H54 (cell line): Measurements from ENCODE around the gene GAD1.
A peak's percentile ranks its signal among the peaks of the same experiment; 100 is the strongest.

Experiments used
- DNase-seq: peaks from one replicate; pipeline ENCODE4 v3.0.0; 2011; ENCODE audit warnings: low spot score, mixed read lengths; ENCODE audit not compliant: insufficient read length
- FAIRE-seq: peaks from 3 replicates; lab custom pipeline; 2011; peaks lifted over from hg19 to GRCh38; lab: Jason Lieb, UNC
- POLR2A ChIP-seq: IDR thresholded peaks from 2 replicates; pipeline ENCODE4 v1.6.1; 2011; ENCODE audit warnings: low read depth, mild to moderate bottlenecking, low read length

Gene GAD1

DNA sequence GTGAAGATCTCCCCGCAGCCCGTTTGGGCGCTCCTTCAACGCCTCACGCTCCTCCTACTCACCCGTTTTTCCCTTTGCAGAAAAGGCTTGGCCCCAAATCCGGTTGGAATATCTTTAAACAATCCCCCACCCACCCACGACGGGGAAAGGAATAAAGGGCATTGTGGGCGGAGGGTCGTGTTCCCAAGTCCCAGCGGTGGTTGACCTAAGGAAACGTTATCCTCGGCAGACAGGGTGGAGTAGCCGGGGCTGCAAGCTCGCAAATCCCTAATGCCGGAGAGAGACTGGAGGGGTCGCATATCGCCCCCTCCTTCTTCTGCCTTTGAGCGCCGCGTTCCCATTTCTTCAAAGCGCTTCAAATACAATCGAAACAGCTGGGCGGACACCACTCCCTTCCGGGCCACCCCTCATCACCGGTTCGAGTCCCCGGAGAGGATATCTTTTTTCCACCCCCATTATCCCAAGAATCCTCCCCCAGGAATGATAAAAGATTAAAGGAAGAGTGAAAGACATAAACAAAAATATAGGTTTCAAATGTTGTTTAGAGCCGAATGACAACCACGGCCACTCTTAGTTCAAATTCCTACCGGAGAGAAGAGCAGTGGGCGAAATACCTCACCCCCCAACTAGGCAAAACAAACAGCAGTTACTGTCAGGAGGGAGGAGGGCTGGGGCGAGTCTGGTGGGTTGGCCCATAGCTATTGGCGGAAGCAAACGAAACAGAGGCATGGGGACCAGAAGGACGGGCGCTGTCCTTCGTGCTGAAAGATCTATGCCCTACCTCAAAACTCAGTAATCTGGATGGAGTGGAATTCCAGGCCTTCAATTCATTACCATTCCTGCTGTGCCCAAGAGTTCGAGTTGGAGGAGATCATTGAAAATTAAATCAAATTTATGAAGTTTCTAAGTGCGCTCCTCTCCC is 2.8 kb upstream of the GAD1 start:
- DNase-seq: no peak
- no peak for TF ChIP-seq POLR2A
- no peak for FAIRE-seq

DNA sequence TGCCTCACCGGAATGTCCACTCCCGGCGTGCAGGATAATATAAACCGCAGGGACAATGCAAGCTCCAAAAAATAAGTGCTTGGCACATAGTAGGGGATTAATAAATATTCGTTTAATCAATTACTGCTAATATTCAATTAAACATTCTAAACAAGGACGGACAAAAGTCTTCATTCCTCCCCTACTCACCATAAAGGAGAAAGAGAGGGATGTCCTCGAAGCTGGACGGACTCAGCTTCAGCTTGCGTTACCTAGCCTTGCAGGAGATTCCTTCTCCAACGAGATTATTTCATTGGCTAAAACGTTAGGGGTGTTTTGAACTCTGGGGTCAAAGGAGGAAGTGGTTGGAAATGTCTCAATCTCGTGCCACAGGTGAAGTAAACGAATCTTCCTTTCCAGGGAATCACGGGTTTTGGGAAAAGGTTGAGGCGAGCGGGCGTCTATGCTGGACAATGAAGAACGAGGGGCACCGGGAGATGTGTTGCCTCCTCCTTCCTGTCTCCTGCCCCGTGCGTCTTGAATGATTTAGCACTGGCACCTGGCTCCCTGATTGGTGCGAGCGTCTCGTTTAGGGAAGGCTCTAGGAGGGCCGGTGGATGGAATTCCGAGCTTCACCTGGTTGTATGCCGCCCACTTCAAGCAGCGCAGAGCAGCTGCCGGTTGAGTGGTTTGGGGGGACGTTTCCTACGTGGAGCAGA is 2.0 kb upstream of the GAD1 start:
- TF ChIP-seq POLR2A: no peak
- DNase-seq (no peak), FAIRE-seq (no peak)

DNA sequence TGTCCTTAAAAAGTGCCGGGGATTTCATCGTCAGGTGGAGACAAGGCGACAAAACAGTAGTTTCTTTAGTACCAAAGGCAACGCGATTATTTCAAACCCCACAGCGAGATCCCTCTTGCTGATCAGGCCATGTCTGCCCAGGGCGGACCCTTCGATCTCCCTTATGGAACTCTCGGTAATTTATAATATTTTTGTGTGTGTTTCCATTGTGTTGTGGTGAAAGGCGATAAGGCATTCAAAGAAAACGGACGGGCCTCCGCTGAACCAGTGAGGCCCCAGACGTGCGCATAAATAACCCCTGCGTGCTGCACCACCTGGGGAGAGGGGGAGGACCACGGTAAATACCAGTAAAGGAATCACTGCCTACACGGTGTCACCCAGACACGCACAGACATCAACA is 1.4 kb upstream of the GAD1 start:
- TF ChIP-seq POLR2A: no peak
- no peak for FAIRE-seq
- DNase-seq: no peak

DNA sequence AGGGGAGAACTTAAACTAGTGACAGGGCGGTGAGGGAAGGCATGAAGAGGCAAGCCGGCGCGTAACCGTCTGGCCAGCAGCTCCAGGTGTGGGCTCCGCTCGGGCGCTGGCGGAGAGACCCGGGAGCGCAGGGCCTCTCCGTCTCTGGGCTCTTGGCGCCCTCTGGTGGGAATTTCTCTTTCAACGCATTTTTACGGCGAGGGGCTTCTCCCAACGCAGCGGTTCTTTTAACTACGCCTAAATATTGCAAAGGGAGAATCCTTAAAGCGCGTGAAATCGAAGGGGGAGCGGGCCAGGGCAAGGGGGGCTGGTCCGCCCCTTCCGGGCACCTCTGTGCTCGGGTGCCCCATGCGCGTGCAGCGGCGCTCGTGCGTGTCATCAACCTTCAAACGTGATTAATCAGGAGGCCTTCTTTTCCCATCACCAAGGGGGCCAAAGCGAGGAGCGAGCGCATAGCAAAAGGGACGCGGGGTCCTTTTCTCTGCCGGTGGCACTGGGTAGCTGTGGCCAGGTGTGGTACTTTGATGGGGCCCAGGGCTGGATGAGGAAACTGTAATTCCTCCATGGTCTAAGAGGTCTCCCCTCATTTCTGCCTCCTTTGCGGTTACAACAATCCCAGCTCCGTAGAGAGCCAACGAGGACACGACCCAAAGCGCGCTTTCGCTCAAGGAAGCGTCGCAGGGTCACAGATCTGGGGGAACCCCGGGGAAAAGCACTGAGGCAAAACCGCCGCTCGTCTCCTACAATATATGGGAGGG is 762 bp upstream of the GAD1 start:
- no peak for TF ChIP-seq POLR2A
- no peak for FAIRE-seq
- peak; percentile 53 for DNase-seq

DNA sequence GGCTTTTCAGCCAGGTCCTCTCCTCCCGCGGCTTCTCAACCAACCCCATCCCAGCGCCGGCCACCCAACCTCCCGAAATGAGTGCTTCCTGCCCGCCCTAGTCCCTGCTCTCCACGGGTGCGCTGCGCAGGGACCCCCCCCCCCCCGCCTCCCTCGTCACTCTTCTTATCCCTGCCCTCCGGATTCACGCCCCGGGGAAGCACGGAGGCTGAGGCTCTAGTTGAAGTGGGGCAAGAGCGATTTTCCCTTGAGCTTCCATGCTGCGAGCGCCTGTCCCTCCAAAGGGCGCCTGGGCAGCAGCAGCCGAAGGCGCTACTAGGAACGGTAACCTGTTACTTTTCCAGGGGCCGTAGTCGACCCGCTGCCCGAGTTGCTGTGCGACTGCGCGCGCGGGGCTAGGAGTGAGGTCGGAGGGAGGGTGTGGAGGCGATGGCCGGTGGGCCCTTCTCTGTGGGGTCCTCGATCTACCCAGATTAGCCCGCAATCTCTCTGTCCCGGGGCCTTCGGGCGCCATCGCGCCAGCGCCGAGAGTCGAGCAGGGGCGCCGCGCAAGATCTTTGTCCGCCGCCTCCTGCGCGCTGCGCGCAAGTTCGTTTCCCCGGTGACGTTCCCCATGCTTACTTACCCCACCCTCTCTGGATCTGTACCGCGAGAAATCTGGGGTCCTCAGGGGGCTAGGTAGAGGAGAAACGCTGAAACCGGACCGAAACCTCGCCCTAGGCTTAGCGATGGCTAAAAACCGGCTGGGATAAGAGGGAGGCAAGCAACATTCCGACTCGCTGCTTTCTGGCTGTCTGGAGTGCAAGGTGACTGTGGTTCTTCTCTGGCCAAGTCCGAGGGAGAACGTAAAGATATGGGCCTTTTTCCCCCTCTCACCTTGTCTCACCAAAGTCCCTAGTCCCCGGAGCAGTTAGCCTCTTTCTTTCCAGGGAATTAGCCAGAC is 677 bp downstream of the GAD1 start:
- FAIRE-seq (no peak), DNase-seq (no peak)
- no peak for TF ChIP-seq POLR2A

DNA sequence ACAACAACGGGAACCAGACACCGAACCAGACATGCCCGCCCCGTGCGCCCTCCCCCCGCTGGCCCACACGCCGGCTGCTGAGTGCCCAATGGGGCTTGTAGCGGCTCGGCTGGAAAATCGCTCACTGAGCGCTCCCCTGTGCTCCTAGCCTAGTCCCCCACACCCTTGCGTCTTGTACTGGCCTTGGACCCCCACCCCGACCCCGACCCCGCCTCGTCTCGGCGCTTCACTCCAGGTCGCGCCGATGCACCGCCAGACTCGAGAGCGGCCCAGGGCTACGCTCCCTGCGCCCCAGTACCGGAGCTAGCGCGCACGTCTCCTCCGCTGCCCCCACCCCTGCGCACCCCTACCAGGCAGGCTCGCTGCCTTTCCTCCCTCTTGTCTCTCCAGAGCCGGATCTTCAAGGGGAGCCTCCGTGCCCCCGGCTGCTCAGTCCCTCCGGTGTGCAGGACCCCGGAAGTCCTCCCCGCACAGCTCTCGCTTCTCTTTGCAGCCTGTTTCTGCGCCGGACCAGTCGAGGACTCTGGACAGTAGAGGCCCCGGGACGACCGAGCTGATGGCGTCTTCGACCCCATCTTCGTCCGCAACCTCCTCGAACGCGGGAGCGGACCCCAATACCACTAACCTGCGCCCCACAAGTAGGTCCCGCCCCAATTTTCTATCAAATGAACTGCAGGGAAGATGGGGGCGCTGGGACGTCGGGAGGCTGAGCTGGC is 1.5 kb downstream of the GAD1 start:
- TF ChIP-seq POLR2A: no peak
- DNase-seq (no peak), FAIRE-seq (no peak)

DNA sequence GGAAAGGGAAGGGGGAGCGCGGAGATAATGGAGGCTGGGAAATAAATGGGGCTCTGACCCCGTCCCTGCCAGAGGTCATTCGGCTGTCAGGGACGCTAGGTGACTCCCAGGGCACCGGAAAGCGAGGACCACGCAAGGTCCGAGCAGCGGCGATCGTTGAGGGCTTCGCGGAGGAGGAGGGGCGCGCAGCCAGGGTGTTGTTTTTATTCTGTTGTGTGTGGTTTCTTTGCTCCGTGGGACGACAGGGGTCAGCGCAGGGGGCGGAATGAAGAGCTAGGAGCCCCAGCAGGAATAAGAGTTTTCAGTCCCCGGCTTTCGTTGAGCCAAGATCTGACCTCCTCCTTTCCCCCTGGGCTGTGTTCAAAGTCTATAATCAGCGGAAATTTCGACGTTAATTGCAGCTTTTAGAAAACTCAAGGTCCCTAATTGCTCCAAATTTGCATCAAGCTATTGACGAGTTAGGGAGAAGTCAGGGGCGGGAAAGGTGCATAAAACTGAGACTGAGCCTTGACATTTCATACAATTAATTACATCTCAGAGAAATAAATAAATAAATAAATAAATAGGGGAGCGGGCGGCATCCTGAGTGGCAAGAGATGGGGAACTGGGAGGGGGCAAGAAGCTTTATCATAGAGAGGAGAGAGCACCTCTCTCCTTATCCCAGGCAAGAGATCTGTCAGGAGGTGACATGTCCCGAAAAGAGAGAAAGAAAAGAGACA is 2.2 kb downstream of the GAD1 start:
- no peak for TF ChIP-seq POLR2A
- no peak for FAIRE-seq
- no peak for DNase-seq

DNA sequence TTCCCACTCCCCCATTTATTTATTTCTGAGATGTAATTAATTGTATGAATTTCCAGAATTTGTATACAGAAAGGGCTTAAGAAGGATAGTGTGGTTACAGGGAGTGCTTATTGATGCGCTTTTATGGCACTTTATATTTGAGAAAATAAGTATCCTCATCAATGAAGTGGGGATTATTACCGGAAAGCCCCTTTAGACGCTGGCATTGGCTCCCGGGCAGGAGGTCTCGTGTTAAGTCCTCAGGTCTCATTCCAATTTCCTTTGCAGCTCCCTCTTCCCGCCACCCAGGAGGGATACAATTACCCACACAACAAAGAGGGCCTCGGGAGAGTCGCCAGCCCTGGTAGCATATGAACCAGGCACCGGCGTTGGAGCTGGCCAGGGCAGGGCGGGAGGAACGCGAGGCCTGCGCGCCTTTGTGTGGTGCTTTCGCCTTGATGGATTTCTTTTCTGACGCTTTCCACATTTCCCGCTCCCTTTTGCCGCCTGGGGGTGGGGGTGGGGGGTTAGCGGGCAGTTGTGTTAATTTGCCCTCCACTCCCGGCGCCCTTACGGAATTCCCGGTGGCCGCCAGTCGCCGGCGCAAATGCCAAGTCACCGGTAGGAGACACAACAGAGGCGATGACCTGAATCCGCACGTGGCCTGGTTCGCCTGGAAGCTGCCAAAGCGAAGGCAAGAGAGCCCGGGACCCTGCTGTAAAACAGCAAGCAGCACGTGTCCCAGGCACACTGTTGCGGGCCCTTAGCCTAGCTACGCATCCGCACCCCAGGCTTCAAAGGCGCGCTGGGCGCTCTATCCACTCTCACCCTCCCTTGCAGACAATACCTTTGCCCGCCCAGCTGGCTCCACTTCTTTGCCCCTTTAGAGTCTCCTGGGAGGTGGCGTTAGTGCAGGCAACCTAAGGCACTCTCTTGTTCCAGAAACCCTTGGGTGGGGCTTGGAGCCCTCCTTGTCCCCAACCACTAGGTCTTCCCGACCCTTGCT is 3.3 kb downstream of the GAD1 start:
- DNase-seq (no peak), FAIRE-seq (no peak)
- TF ChIP-seq POLR2A: no peak

DNA sequence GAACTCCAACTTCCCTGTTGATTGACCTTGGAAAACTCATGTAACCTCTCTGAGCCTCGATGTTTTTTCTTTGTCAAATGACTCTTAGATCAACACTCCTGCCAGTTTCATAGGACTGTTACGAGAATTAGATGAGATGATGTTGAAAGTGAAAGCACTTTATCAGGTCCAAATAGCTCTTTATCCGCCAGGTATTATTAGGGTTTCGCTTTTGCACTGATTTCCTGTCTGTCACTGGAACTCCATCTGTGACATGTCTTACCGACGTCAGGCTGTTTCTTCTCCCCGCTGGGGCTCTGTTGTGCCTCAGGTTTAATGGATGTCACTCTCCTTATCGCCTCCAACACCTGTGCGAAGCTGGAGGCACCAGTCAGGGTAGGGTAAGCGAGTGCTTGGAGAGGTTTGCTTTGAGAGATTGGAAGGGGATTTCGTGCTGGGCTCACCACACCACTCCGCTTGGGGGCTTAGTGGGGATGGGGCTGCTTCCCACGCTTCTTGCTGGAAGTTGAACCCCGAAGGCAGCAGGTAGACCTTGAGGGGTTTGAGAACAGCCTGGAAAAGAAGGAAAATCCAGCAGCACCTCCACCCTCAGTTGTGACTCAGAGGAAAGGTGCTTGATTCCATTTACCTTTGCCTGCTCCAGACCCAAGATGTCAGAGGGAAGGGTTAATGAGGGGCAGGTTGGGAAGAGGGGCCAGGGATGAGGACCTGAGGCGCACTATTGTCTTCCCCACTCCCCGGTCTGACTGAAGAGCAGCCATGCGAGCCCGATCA is 4.3 kb downstream of the GAD1 start:
- no peak for TF ChIP-seq POLR2A
- no peak for FAIRE-seq
- no peak for DNase-seq
